ENCODE results near the gene PFN3.
"Not testable (repeated sequence)": the region's sequence is repeated elsewhere in the genome, so short reads cannot be mapped to it uniquely, and the experiment has no call there.

The PFN3 gene

DNA sequence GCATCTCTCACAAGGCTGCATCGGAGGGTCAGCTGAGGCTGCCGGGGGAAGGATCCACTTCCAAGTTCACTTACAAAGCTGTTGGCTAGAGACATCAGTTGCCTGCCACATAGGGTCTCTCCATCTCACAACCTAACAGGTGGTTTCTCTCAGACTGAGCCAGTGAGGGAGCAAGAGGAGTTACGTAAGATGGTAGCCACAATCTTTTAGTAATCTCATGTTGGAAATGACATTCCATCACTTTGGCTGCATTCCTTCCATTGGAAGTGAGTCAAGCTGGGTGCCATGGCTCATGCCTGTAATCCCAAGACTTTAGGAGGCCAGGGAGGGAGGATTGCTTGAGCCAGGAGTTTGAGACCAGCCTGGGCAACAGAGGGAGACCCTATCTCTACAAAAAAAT lies 18.6 kb upstream of the PFN3 start:
- no peak overlapping the region for H3K27ac ChIP-seq
- DNase-seq (ENCODE audit: low spot score): no peak
- TF ChIP-seq, protein P1, sequence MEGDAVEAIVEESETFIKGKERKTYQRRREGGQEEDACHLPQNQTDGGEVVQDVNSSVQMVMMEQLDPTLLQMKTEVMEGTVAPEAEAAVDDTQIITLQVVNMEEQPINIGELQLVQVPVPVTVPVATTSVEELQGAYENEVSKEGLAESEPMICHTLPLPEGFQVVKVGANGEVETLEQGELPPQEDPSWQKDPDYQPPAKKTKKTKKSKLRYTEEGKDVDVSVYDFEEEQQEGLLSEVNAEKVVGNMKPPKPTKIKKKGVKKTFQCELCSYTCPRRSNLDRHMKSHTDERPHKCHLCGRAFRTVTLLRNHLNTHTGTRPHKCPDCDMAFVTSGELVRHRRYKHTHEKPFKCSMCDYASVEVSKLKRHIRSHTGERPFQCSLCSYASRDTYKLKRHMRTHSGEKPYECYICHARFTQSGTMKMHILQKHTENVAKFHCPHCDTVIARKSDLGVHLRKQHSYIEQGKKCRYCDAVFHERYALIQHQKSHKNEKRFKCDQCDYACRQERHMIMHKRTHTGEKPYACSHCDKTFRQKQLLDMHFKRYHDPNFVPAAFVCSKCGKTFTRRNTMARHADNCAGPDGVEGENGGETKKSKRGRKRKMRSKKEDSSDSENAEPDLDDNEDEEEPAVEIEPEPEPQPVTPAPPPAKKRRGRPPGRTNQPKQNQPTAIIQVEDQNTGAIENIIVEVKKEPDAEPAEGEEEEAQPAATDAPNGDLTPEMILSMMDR (IDR thresholded peaks at IDR 0.05): no peak
- no peak overlapping the region for H3K4me3 ChIP-seq

- not testable (repeated sequence) for H3K4me3 ChIP-seq; H3K27ac ChIP-seq; DNase-seq (ENCODE audit: low spot score)
Observed at GRCh38 chr5:177417081-177417480, 16.6 kb upstream of the PFN3 start.

GRCh38 chr5:177414481-177414880 lies 14.0 kb upstream of the PFN3 start:
- Histone ChIP-seq H3K27ac (no peak overlapping the region), H3K4me3 (no peak overlapping the region)
- TF ChIP-seq, protein P1 (IDR thresholded peaks at IDR 0.05): no peak

GRCh38 chr5:177412603-177413233 lies 12.3 kb upstream of the PFN3 start:
- Histone ChIP-seq H3K4me3 (no peak overlapping the region), H3K27ac (no peak overlapping the region)
- DNase-seq (ENCODE audit: low spot score): no peak
- TF ChIP-seq, protein P1 (IDR thresholded peaks at IDR 0.05): no peak

More at GRCh38 chr5:177414481-177414880, 14.0 kb upstream of the PFN3 start:
- DNase-seq (ENCODE audit: low spot score): no peak

GRCh38 chr5:177410575-177410974 lies 10.1 kb upstream of the PFN3 start:
- no peak for DNase-seq (ENCODE audit: low spot score)
- TF ChIP-seq, protein P1 (IDR thresholded peaks at IDR 0.05): no peak
- Histone ChIP-seq H3K27ac (no peak overlapping the region), H3K4me3 (no peak overlapping the region)

- no peak within 1 kb of the TSS for H3K4me3 ChIP-seq
- no peak within 1 kb of the TSS for H3K27ac ChIP-seq
- DNase-seq (ENCODE audit: low spot score): no peak
- TF ChIP-seq, protein P1 (IDR thresholded peaks at IDR 0.05): no peak
Observed at GRCh38 chr5:177409043-177409801, 8.8 kb upstream of the PFN3 start, which contains the start of gene F12. F12 (minus strand) TSS chr5:177409564; CDS start chr5:177409527, 37 bp downstream.

DNA sequence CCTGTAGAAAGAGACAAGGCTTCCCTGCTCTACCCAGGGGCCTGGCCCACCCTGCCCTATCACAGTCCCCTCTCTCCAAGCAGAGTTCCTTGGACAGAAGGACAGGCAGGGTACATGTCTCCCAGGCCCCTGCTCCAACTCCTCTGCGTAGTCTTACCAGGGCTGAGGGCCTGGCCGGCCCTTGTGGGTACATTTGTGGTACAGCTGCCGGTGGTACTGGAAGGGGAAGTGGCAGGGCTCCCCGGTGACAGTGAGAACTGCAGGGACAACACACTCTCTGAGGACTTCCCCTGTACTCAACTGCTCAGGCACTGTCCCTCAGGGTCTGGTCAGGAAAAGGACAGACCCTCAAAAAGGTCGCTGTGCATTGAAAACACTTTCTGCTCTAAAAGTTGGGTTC lies 5.3 kb upstream of the PFN3 start:
- no peak overlapping the region for H3K4me3 ChIP-seq
- H3K27ac ChIP-seq: no peak overlapping the region
- DNase-seq (ENCODE audit: low spot score): no peak
- TF ChIP-seq, protein P1 (IDR thresholded peaks at IDR 0.05): no peak

Measured in coronary artery (tissue), 2 donors.